Liver (tissue), 9 donors: Measurements from ENCODE around the gene MYOCOS. TPM values are rescaled to one million over a fixed set of nuclear protein-coding genes. Genes with fewer than 3 reads are reported as not detected.

Source experiments
- DNase-seq: peaks from one replicate; pipeline ENCODE4 v3.0.0-alpha.2; 2017; ENCODE audit warnings: low spot score
- H3K27ac ChIP-seq, 2 donors: one replicate each; pipeline ENCODE4 v1.7.0; 2013; ENCODE audit warnings: inconsistent platforms in 2 of 2, low read length in 2 of 2, control low read depth in 1 of 2, low read depth in 1 of 2, mild to moderate bottlenecking in 1 of 2
- H3K27me3 ChIP-seq, 4 donors: one replicate each; pipeline versions ENCODE4 v1.6.1 to v1.7.0; 2013; ENCODE audit warnings: low read length in 3 of 4, inconsistent platforms in 1 of 4, mild to moderate bottlenecking in 1 of 4, moderate library complexity in 1 of 4; ENCODE audit not compliant: control insufficient read depth in 4 of 4, insufficient read depth in 4 of 4
- H3K36me3 ChIP-seq, 4 donors: one replicate each; pipeline versions ENCODE4 v1.6.1 to v1.7.0; 2013; ENCODE audit warnings: low read length in 3 of 4, mild to moderate bottlenecking in 3 of 4, low read depth in 1 of 4, moderate library complexity in 1 of 4; ENCODE audit not compliant: control insufficient read depth in 4 of 4, insufficient read depth in 3 of 4
- H3K4me1 ChIP-seq, 4 donors: one replicate each; pipeline versions ENCODE4 v1.6.1 to v1.7.0; 2013; ENCODE audit warnings: low read length in 3 of 4, mild to moderate bottlenecking in 3 of 4, moderate library complexity in 1 of 4; ENCODE audit not compliant: control insufficient read depth in 4 of 4, insufficient read depth in 4 of 4
- H3K4me3 ChIP-seq, 3 donors: one replicate each; pipeline versions ENCODE4 v1.6.1 to v1.7.0; 2013; ENCODE audit warnings: low read length in 3 of 3, control low read depth in 1 of 3, low read depth in 1 of 3, mild to moderate bottlenecking in 1 of 3
- H3K9ac ChIP-seq, 2 donors: one replicate each; pipeline ENCODE4 v1.7.0; 2013; ENCODE audit warnings: low read length in 2 of 2, mild to moderate bottlenecking in 2 of 2, moderate library complexity in 2 of 2, control low read depth in 1 of 2, low read depth in 1 of 2
- H3K9me3 ChIP-seq, 4 donors: one replicate each; pipeline versions ENCODE4 v1.6.1 to v1.7.0; 2013; ENCODE audit warnings: low read length in 3 of 4; ENCODE audit not compliant: control insufficient read depth in 4 of 4
- ATF3 ChIP-seq: IDR thresholded peaks from 2 replicates; pipeline ENCODE4 v1.6.1; 2016; ENCODE audit warnings: antibody characterized with exemption
- CTCF ChIP-seq: fragments of 150-350 bp; IDR thresholded peaks from 2 replicates; pipeline ENCODE4 v1.5.1; 2017; ENCODE audit warnings: improper control_type of control experiment, low read depth, low read length; ENCODE audit not compliant: missing input control
- EGR1 ChIP-seq, 2 donors: IDR thresholded peaks; 2 replicates each; pipeline ENCODE4 v1.6.1; 2016 to 2018; ENCODE audit warnings: antibody characterized with exemption in 2 of 2, low read depth in 2 of 2
- FOXA1 ChIP-seq: IDR thresholded peaks from 2 replicates; pipeline ENCODE4 v1.6.1; 2016; ENCODE audit warnings: antibody characterized with exemption
- GABPA ChIP-seq, 2 donors: IDR thresholded peaks in 1 of 2; conservative IDR thresholded peaks in 1 of 2; 2 replicates each; pipeline ENCODE4 v1.6.1; 2016; ENCODE audit warnings: antibody characterized with exemption in 2 of 2, mild to moderate bottlenecking in 1 of 2, moderate library complexity in 1 of 2
- HNF4A ChIP-seq, 2 donors: conservative IDR thresholded peaks; 2 replicates each; pipeline ENCODE4 v1.6.1; 2016; ENCODE audit warnings: antibody characterized with exemption in 2 of 2, mild to moderate bottlenecking in 2 of 2
- HNF4G ChIP-seq: IDR thresholded peaks from 2 replicates; pipeline ENCODE4 v1.6.1; 2016; ENCODE audit warnings: antibody characterized with exemption
- JUND ChIP-seq, 2 donors: IDR thresholded peaks; 2 replicates each; pipeline ENCODE4 v1.6.1; 2016; ENCODE audit warnings: antibody characterized with exemption in 2 of 2
- NR2F2 ChIP-seq: IDR thresholded peaks from 2 replicates; pipeline ENCODE4 v1.6.1; 2016; ENCODE audit warnings: antibody characterized with exemption
- RAD21 ChIP-seq, 2 donors: IDR thresholded peaks; 2 replicates each; pipeline ENCODE4 v1.6.1; 2016; ENCODE audit warnings: antibody characterized with exemption in 2 of 2, mild to moderate bottlenecking in 2 of 2
- RXRA ChIP-seq, 2 donors: IDR thresholded peaks; 2 replicates each; pipeline ENCODE4 v1.6.1; 2017 to 2018; ENCODE audit warnings: antibody characterized with exemption in 2 of 2, mild to moderate bottlenecking in 1 of 2
- YY1 ChIP-seq: IDR thresholded peaks from 2 replicates; pipeline ENCODE4 v1.6.1; 2016; ENCODE audit warnings: antibody characterized with exemption, mild to moderate bottlenecking
- WGBS: extraction: QIAGEN DNeasy Blood & Tissue Kit; methylation state at CpG from one replicate; pipeline ENCODE4 v1.1.7; 2013; 5-methylcytosine and 5-hydroxymethylcytosine counted together
- polyA plus RNA-seq, 2 donors: library from polyadenylated mRNA; stranded (reverse) in 1 of 2; unstranded in 1 of 2; fragments of 200-250 nt in 1 of 2; fragments of >200 nt in 1 of 2; fragmentation: Nextera tagmentation in 1 of 2; extraction: Ambion mirVana in 1 of 2; gene quantifications; one replicate each; pipeline versions ENCODE4 v1.2.1 to v1.2.3, GENCODE V29; 2013 to 2015
- total RNA-seq, 2 donors: library from RNA; depleted of rRNA; stranded (reverse); fragments of >200 nt; gene quantifications; one replicate each; pipeline ENCODE4 v1.2.3, GENCODE V29; 2014
- donor health status: healthy.
- donor health status: healthy.
- donor health status: healthy.
- donor health status: healthy.
- donor health status: healthy.

Gene MYOCOS
- total and polyA plus RNA-seq, 4 donors = 0.08 TPM; not detected in 3

GRCh38 chr1:171625225-171625624 is 3.2 kb downstream of the MYOCOS start:
- no peak overlapping the region for H3K9ac ChIP-seq
- H3K9me3 ChIP-seq = no peaks in the 10 kb centered on the region
- no peaks in the 10 kb centered on the region for H3K4me1 ChIP-seq
- H3K27ac ChIP-seq = no peak overlapping the region
- no peak for DNase-seq
- TF ChIP-seq CTCF (no peak), HNF4G (no peak), EGR1 (IDR thresholded peaks at IDR 0.05; ENCODE audit: low read depth in 2 of 2) (no peak), YY1 (no peak), ATF3 (no peak)
- no peaks in the 10 kb centered on the region for H3K27me3 ChIP-seq
- H3K4me3 ChIP-seq = no peak overlapping the region
- 83% methylated on average over 1 of the region's 1 CpG for WGBS
- H3K36me3 ChIP-seq = no peaks in the 10 kb centered on the region

- no peaks in the 10 kb centered on the region for H3K36me3 ChIP-seq
- WGBS = 77% methylated on average over 5 of the region's 5 CpGs
Observed at GRCh38 chr1:171627020-171627419, 5.0 kb downstream of the MYOCOS start.

GRCh38 chr1:171628225-171628624 is 6.2 kb downstream of the MYOCOS start:
- H3K9me3 ChIP-seq = no peaks in the 10 kb centered on the region
- no peak for DNase-seq
- WGBS = 94% methylated on average over 2 of the region's 2 CpGs
- no peak overlapping the region for H3K4me3 ChIP-seq
- H3K27ac ChIP-seq = no peak overlapping the region
- no peaks in the 10 kb centered on the region for H3K36me3 ChIP-seq
- H3K9ac ChIP-seq = no peak overlapping the region
- H3K27me3 ChIP-seq = no peaks in the 10 kb centered on the region
- TF ChIP-seq GABPA (IDR thresholded peaks at IDR 0.05 in 1 of 2, conservative IDR thresholded peaks at IDR 0.05 in 1 of 2) (no peak), EGR1 (IDR thresholded peaks at IDR 0.05; ENCODE audit: low read depth in 2 of 2) (no peak), FOXA1 (no peak), RAD21 (IDR thresholded peaks at IDR 0.05) (no peak), HNF4A (conservative IDR thresholded peaks at IDR 0.05) (no peak), CTCF (no peak), YY1 (no peak), NR2F2 (no peak)
- H3K4me1 ChIP-seq = no peaks in the 10 kb centered on the region

More at GRCh38 chr1:171627020-171627419, 5.0 kb downstream of the MYOCOS start:
- H3K4me3 ChIP-seq = no peak overlapping the region
- H3K9ac ChIP-seq = no peak overlapping the region
- H3K27me3 ChIP-seq = no peaks in the 10 kb centered on the region
- no peak for DNase-seq
- H3K27ac ChIP-seq = no peak overlapping the region
- TF ChIP-seq GABPA (IDR thresholded peaks at IDR 0.05 in 1 of 2, conservative IDR thresholded peaks at IDR 0.05 in 1 of 2) (no peak), HNF4A (conservative IDR thresholded peaks at IDR 0.05) (no peak), RXRA (IDR thresholded peaks at IDR 0.05) (no peak), JUND (IDR thresholded peaks at IDR 0.05) (no peak)
- no peaks in the 10 kb centered on the region for H3K9me3 ChIP-seq
- H3K4me1 ChIP-seq = no peaks in the 10 kb centered on the region
